HCT116 (cell line): ENCODE results near the gene ZNHIT1. TPM values are rescaled to one million over a fixed set of nuclear protein-coding genes. Genes with fewer than 3 reads are reported as not detected.

Experiments
- ATAC-seq: fragments of 200-7000 bp; cut with Tn5 transposase; 2 replicates; pipeline ENCODE4 v1.9.1; 2020; ENCODE audit warnings: mild to moderate bottlenecking, moderate library complexity
- BruUV-seq: library from RNA; stranded (reverse); fragments of 400-500 nt; replicated peaks from 2 replicates; lab custom pipeline; 2021; lab: Mats Ljungman, UMichigan
- CTCF ChIA-PET: fragments of 300-600 bp; sonication (Branson Sonifier 250); formaldehyde crosslinking; loops from one replicate; lab custom pipeline; 2021; ENCODE audit warnings: antibody characterized with exemption; lab: Charles Lee
- POLR2A ChIA-PET: fragments of 300-600, 350-600 bp; sonication (Branson Sonifier 250); formaldehyde crosslinking; loops from one replicate; lab custom pipeline; 2021; ENCODE audit warnings: antibody characterized with exemption; lab: Charles Lee
- RAD21 ChIA-PET, 2 experiments: fragments of 300-600 bp; sonication (Branson Sonifier 250); formaldehyde crosslinking; loops; one replicate each; lab custom pipeline; 2023; ENCODE audit warnings: low total read pairs in 2 of 2; ENCODE audit not compliant: uncharacterized antibody in 2 of 2, unreplicated experiment in 2 of 2, low non-redundant PET in 1 of 2; lab: Charles Lee
- DNase-seq: peaks from one replicate; pipeline ENCODE4 v3.0.0-alpha.2; 2010; ENCODE audit warnings: low read depth, low spot score
- H2AFZ ChIP-seq: fragments of 200-600 bp; shearing (Covaris generic), sonication (generic); 2 replicates; pipeline ENCODE4 v1.6.1; 2017; ENCODE audit warnings: low read depth, mixed run types, mixed read lengths, antibody characterized with exemption, low read length; ENCODE audit not compliant: poor library complexity, severe bottlenecking
- H3K27ac ChIP-seq: 2 replicates; pipeline ENCODE4 v1.5.1; 2012; ENCODE audit warnings: low read depth, low read length
- H3K27me3 ChIP-seq: fragments of 200-600 bp; sonication (generic); 2 replicates; pipeline ENCODE4 v1.6.1; 2016; ENCODE audit warnings: mixed run types, low read length, mixed read lengths; ENCODE audit not compliant: insufficient read depth
- H3K36me3 ChIP-seq, 2 experiments: fragments of 200-500 bp in 1 of 2; fragments of 200-600 bp in 1 of 2; sonication (Bioruptor generic) in 1 of 2; sonication (generic) in 1 of 2; 2 replicates each; pipeline versions ENCODE4 v1.5.1 to v1.6.1; 2014 to 2016; ENCODE audit warnings: low read length in 2 of 2, inconsistent platforms in 1 of 2, mixed read lengths in 1 of 2, mixed run types in 1 of 2; ENCODE audit not compliant: insufficient read depth in 2 of 2, control insufficient read depth in 1 of 2
- H3K4me1 ChIP-seq, 2 experiments: fragments of 200-600 bp in 1 of 2; sonication (generic) in 1 of 2; 2 replicates each; pipeline versions ENCODE4 v1.5.1 to v1.6.1; 2012 to 2017; ENCODE audit warnings: low read length in 2 of 2, inconsistent platforms in 1 of 2, mild to moderate bottlenecking in 1 of 2, mixed read lengths in 1 of 2, mixed run types in 1 of 2, moderate library complexity in 1 of 2; ENCODE audit not compliant: insufficient read depth in 2 of 2, control insufficient read depth in 1 of 2
- H3K4me2 ChIP-seq: fragments of 200-600 bp; sonication (generic); 2 replicates; pipeline ENCODE4 v1.6.1; 2017; ENCODE audit warnings: mixed run types, low read length, mixed read lengths
- H3K4me3 ChIP-seq, 2 experiments: fragments of 200-600 bp in 1 of 2; sonication (generic) in 1 of 2; replicated peaks in 1 of 2; 2 replicates each; pipeline ENCODE4 v1.5.1; 2011 to 2016; ENCODE audit warnings: low read length in 2 of 2, control low read depth in 1 of 2, low read depth in 1 of 2, mild to moderate bottlenecking in 1 of 2, mixed read lengths in 1 of 2, mixed run types in 1 of 2
- H3K79me2 ChIP-seq: fragments of 200-600 bp; sonication (generic); 2 replicates; pipeline ENCODE4 v1.6.1; 2017; ENCODE audit warnings: mild to moderate bottlenecking, mixed run types, low read length, moderate library complexity, mixed read lengths; ENCODE audit not compliant: insufficient read depth
- H3K9ac ChIP-seq: fragments of 200-600 bp; sonication (generic); 2 replicates; pipeline ENCODE4 v1.6.1; 2016; ENCODE audit warnings: low read length, mixed read lengths
- H3K9me2 ChIP-seq: fragments of 200-600 bp; sonication (generic), shearing (Covaris generic); 2 replicates; pipeline ENCODE4 v1.6.1; 2017; ENCODE audit warnings: mixed run types, mild to moderate bottlenecking, moderate library complexity; ENCODE audit not compliant: insufficient read depth
- H3K9me3 ChIP-seq, 2 experiments: fragments of 200-500 bp in 1 of 2; fragments of 200-600 bp in 1 of 2; sonication (Bioruptor generic) in 1 of 2; sonication (generic) in 1 of 2; 2 replicates each; pipeline ENCODE4 v1.6.1; 2014 to 2017; ENCODE audit warnings: low read length in 2 of 2, mixed read lengths in 2 of 2, inconsistent platforms in 1 of 2, low read depth in 1 of 2, mild to moderate bottlenecking in 1 of 2, mixed run types in 1 of 2, moderate library complexity in 1 of 2; ENCODE audit not compliant: control insufficient read depth in 1 of 2, insufficient read depth in 1 of 2
- H4K20me1 ChIP-seq: fragments of 200-600 bp; sonication (generic), shearing (Covaris generic); 2 replicates; pipeline ENCODE4 v1.6.1; 2017; ENCODE audit warnings: mixed run types, mild to moderate bottlenecking, moderate library complexity; ENCODE audit not compliant: insufficient read depth
- CBX3 ChIP-seq: IDR thresholded peaks from 2 replicates; pipeline ENCODE4 v1.6.1; 2012; ENCODE audit warnings: low read depth
- CEBPB ChIP-seq: IDR thresholded peaks from 2 replicates; pipeline ENCODE4 v1.6.1; 2012; ENCODE audit warnings: low read depth
- EGR1 ChIP-seq: IDR thresholded peaks from 2 replicates; pipeline ENCODE4 v1.6.1; 2012; ENCODE audit warnings: low read depth
- ELF1 ChIP-seq: IDR thresholded peaks from 2 replicates; pipeline ENCODE4 v1.6.1; 2012; ENCODE audit warnings: low read depth, borderline replicate concordance
- EZH2 ChIP-seq: fragments of 200-600 bp; sonication (generic); IDR thresholded peaks from 2 replicates; pipeline ENCODE4 v1.6.1; 2017; ENCODE audit warnings: antibody characterized with exemption, mixed run types
- FOSL1 ChIP-seq: IDR thresholded peaks from 2 replicates; pipeline ENCODE4 v1.6.1; 2012; ENCODE audit warnings: low read depth
- JUND ChIP-seq: IDR thresholded peaks from 2 replicates; pipeline ENCODE4 v1.6.1; 2012
- MAX ChIP-seq: IDR thresholded peaks from 2 replicates; pipeline ENCODE4 v1.6.1; 2012
- POLR2A ChIP-seq: IDR thresholded peaks from 2 replicates; pipeline ENCODE4 v1.7.0; 2011; ENCODE audit warnings: borderline replicate concordance; ENCODE audit not compliant: insufficient read depth, insufficient read length; ENCODE audit errors: extremely low read depth
- RAD21 ChIP-seq: IDR thresholded peaks from 2 replicates; pipeline ENCODE4 v1.6.1; 2012; ENCODE audit warnings: low read depth, mild to moderate bottlenecking
- REST ChIP-seq: IDR thresholded peaks from 2 replicates; pipeline ENCODE4 v1.6.1; 2012; ENCODE audit warnings: low read depth
- SIN3A ChIP-seq: IDR thresholded peaks from 2 replicates; pipeline ENCODE4 v1.6.1; 2012; ENCODE audit warnings: low read depth
- SP1 ChIP-seq: IDR thresholded peaks from 2 replicates; pipeline ENCODE4 v1.6.1; 2012; ENCODE audit warnings: low read depth
- SRF ChIP-seq: IDR thresholded peaks from 2 replicates; pipeline ENCODE4 v1.6.1; 2012; ENCODE audit warnings: low read depth
- TCF7L2 ChIP-seq: IDR thresholded peaks from 2 replicates; pipeline ENCODE4 v1.7.0; 2011; ENCODE audit warnings: borderline replicate concordance, inconsistent platforms; ENCODE audit not compliant: insufficient read depth, insufficient read length; ENCODE audit errors: extremely low read depth
- YY1 ChIP-seq: IDR thresholded peaks from 2 replicates; pipeline ENCODE4 v1.6.1; 2011; ENCODE audit warnings: low read length, low read depth, moderate library complexity, mild to moderate bottlenecking; ENCODE audit not compliant: insufficient replicate concordance; ENCODE audit errors: extremely low read depth
- ZFX ChIP-seq: fragments of 450-650 bp; IDR thresholded peaks from 2 replicates; pipeline ENCODE4 v1.6.1; 2017
- ZNF274 ChIP-seq: fragments of 200-500 bp; sonication (Bioruptor generic); IDR thresholded peaks from 2 replicates; pipeline ENCODE4 v1.6.1; 2014; ENCODE audit warnings: mild to moderate bottlenecking, low read depth, low read length, inconsistent platforms
- intact Hi-C: fragments of 100-400 bp; cut with micrococcal nuclease; formaldehyde crosslinking; loops from 2 replicates; pipeline ENCODE4 v1.10.0; 2022
- total RNA-seq: library from RNA; stranded (reverse); gene quantifications from one replicate; pipeline ENCODE4 v1.2.1, GENCODE V29; 2021; ENCODE audit not compliant: unreplicated experiment
- TF ChIP-seq, protein P1 (sequence below): IDR thresholded peaks from 2 replicates; pipeline ENCODE4 v1.6.1; 2012

ZNHIT1 gene
- total RNA-seq, 1 experiment from 2014 or later: 69.4 TPM

DNA sequence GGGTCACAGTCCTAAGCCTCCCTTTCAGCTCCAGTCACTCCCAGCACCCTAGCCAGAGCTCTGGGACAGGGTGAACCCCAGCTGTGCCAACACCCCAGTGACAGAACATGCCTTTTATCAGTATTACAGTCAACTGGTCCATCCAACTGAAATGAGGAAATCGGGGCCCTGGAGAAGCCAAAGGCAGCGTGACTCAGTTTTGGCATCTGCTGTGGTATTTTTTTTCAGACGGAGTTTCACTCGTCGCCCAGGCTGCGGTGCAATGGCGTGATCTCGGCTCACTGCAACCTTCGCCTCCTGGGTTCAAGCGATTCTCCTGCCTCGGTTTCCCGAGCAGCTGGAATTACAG, 23.0 kb downstream of the ZNHIT1 start:
- H3K27ac ChIP-seq: no peak overlapping the region
- H3K9me3 ChIP-seq: no peaks in the 10 kb centered on the region
- ATAC-seq (no peak), DNase-seq (no peak)
- H3K27me3 ChIP-seq: no peaks in the 10 kb centered on the region
- H3K4me1 ChIP-seq: peaks cover 14 to 22% of the 10 kb centered on the region in 2 experiments
- no peaks in the 10 kb centered on the region for H4K20me1 ChIP-seq
- H3K9me2 ChIP-seq: no peaks in the 10 kb centered on the region
- ChIA-PET CTCF (no interaction called here), POLR2A (no interaction called here), RAD21 (no interaction called here)
- TF ChIP-seq RAD21 (no peak), SP1 (no peak), ELF1 (no peak), SRF (no peak), ZNF274 (no peak), TCF7L2 (no peak), POLR2A (no peak), CBX3 (no peak), REST (no peak), CEBPB (no peak), SIN3A (no peak), JUND (no peak), YY1 (no peak), ZFX (no peak), FOSL1 (no peak), EZH2 (no peak), EGR1 (no peak), MAX (no peak)
- TF ChIP-seq, protein P1, sequence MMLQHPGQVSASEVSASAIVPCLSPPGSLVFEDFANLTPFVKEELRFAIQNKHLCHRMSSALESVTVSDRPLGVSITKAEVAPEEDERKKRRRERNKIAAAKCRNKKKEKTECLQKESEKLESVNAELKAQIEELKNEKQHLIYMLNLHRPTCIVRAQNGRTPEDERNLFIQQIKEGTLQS: no peak
- H2AFZ ChIP-seq: no peak overlapping the region
- BruUV-seq: no TSS peak
- no peak overlapping the region for H3K9ac ChIP-seq
- no peak overlapping the region for H3K4me3 ChIP-seq
- H3K79me2 ChIP-seq: peaks cover 36% of the 10 kb centered on the region
- peaks cover 5 to 9% of the 10 kb centered on the region in 2 experiments; a peak in 2 of 4 replicates for H3K36me3 ChIP-seq
- no peak overlapping the region for H3K4me2 ChIP-seq
- intact Hi-C loops: no loop called here
